WI38 (cell line): Measurements from ENCODE around the gene TCFL5.

Experiments
- H3K4me3 ChIP-seq: 2 replicates; pipeline ENCODE4 v1.5.1; 2011; ENCODE audit warnings: low read depth, mild to moderate bottlenecking, control low read depth, low read length
- CTCF ChIP-seq: IDR thresholded peaks from 2 replicates; pipeline ENCODE4 v1.5.1; 2012; ENCODE audit warnings: low read depth, mild to moderate bottlenecking, control low read depth, low read length

TCFL5 gene

GRCh38 chr20:62899633-62900051, 38.0 kb upstream of the TCFL5 start:
- no peak for TF ChIP-seq CTCF
- no peak overlapping the region for H3K4me3 ChIP-seq

- TF ChIP-seq CTCF, result no peak
- no peak overlapping the region for H3K4me3 ChIP-seq
Observed at GRCh38 chr20:62898970-62899632, 37.5 kb upstream of the TCFL5 start.

GRCh38 chr20:62898093-62898964, 36.7 kb upstream of the TCFL5 start:
- no peak for TF ChIP-seq CTCF
- H3K4me3 ChIP-seq, result no peak overlapping the region

GRCh38 chr20:62897666-62898065, 36.0 kb upstream of the TCFL5 start:
- TF ChIP-seq CTCF, result no peak

GRCh38 chr20:62896526-62896925, 34.9 kb upstream of the TCFL5 start:
- no peak overlapping the region for H3K4me3 ChIP-seq
- TF ChIP-seq CTCF, result no peak

More at GRCh38 chr20:62897666-62898065, 36.0 kb upstream of the TCFL5 start:
- no peak overlapping the region for H3K4me3 ChIP-seq

GRCh38 chr20:62895539-62895938, 33.9 kb upstream of the TCFL5 start:
- no peak overlapping the region for H3K4me3 ChIP-seq
- no peak for TF ChIP-seq CTCF

- TF ChIP-seq CTCF, result no peak
- H3K4me3 ChIP-seq, result no peak overlapping the region
Observed at GRCh38 chr20:62894261-62894660, 32.6 kb upstream of the TCFL5 start.
